Panc1 (cell line): ENCODE results near the gene PLEKHG4B. TPM values are rescaled to one million over a fixed set of nuclear protein-coding genes. Genes with fewer than 3 reads are reported as not detected.
A peak's percentile ranks its signal among the peaks of the same experiment; 100 is the strongest.
"Not testable (repeated sequence)": the region's sequence is repeated elsewhere in the genome, so short reads cannot be mapped to it uniquely, and the experiment has no call there.

ENCODE experiments used
- ATAC-seq: fragments of 200-7000 bp; cut with Tn5 transposase; 2 replicates; pipeline ENCODE4 v1.9.1; 2020; ENCODE audit warnings: mild to moderate bottlenecking, moderate library complexity
- BruUV-seq: library from RNA; stranded (reverse); fragments of 400-500 nt; replicated peaks from 2 replicates; lab custom pipeline; 2021; lab: Mats Ljungman, UMichigan
- CTCF ChIA-PET: fragments of 300-600 bp; sonication (Branson Sonifier 250); formaldehyde crosslinking; loops from one replicate; lab custom pipeline; 2022; ENCODE audit warnings: antibody characterized with exemption; lab: Charles Lee
- POLR2A ChIA-PET: fragments of 300-600 bp; sonication (Branson Sonifier 250); formaldehyde crosslinking; loops from one replicate; lab custom pipeline; 2022; ENCODE audit warnings: antibody characterized with exemption; lab: Charles Lee
- DNase-seq: peaks from one replicate; pipeline ENCODE4 v3.0.0-alpha.2; 2010; ENCODE audit warnings: low read depth, low spot score
- H3K27ac ChIP-seq: 2 replicates; pipeline ENCODE4 v1.5.1; 2011; ENCODE audit warnings: mild to moderate bottlenecking, low read length, inconsistent platforms
- H3K27me3 ChIP-seq: fragments of 200-500 bp; sonication (Bioruptor generic); 2 replicates; pipeline ENCODE4 v1.6.0; 2014; ENCODE audit warnings: low read length, inconsistent platforms; ENCODE audit not compliant: control insufficient read depth, insufficient read depth
- H3K36me3 ChIP-seq: fragments of 200-500 bp; sonication (Bioruptor generic); 2 replicates; pipeline ENCODE4 v1.5.1; 2014; ENCODE audit warnings: inconsistent platforms, mild to moderate bottlenecking, low read length, moderate library complexity; ENCODE audit not compliant: control insufficient read depth, insufficient read depth
- H3K4me1 ChIP-seq: 2 replicates; pipeline ENCODE4 v1.5.1; 2011; ENCODE audit warnings: inconsistent platforms, mild to moderate bottlenecking, low read length, moderate library complexity; ENCODE audit not compliant: control insufficient read depth, insufficient read depth
- H3K4me3 ChIP-seq, 2 experiments: 2 replicates each; pipeline ENCODE4 v1.5.1; 2011 to 2012; ENCODE audit warnings: low read depth in 2 of 2, low read length in 2 of 2, mild to moderate bottlenecking in 2 of 2, inconsistent platforms in 1 of 2, moderate library complexity in 1 of 2
- H3K9me3 ChIP-seq: fragments of 200-500 bp; sonication (Bioruptor generic); 2 replicates; pipeline ENCODE4 v1.5.1; 2014; ENCODE audit warnings: low read depth, mild to moderate bottlenecking, inconsistent platforms, low read length, moderate library complexity; ENCODE audit not compliant: control insufficient read depth, insufficient read depth
- CTCF ChIP-seq: fragments of 450-650 bp; IDR thresholded peaks from 2 replicates; pipeline ENCODE4 v1.5.1; 2017; ENCODE audit warnings: mild to moderate bottlenecking
- POLR2AphosphoS5 ChIP-seq: IDR thresholded peaks from 2 replicates; pipeline ENCODE4 v1.6.1; 2012; ENCODE audit warnings: mild to moderate bottlenecking, low read depth, low read length, moderate library complexity
- REST ChIP-seq, 2 experiments: IDR thresholded peaks; 2 replicates each; pipeline ENCODE4 v1.6.1; 2011 to 2012; ENCODE audit warnings: low read depth in 2 of 2, control low read depth in 1 of 2, low read length in 1 of 2, mild to moderate bottlenecking in 1 of 2, moderate library complexity in 1 of 2; ENCODE audit not compliant: insufficient read depth in 1 of 2
- SIN3A ChIP-seq: IDR thresholded peaks from 2 replicates; pipeline ENCODE4 v1.6.1; 2012; ENCODE audit warnings: low read depth, mild to moderate bottlenecking, low read length, moderate library complexity, borderline replicate concordance; ENCODE audit not compliant: insufficient read depth
- TCF7L2 ChIP-seq: IDR thresholded peaks from 2 replicates; pipeline ENCODE4 v1.6.1; 2011; ENCODE audit warnings: mild to moderate bottlenecking, low read depth, low read length, inconsistent platforms
- in situ Hi-C: cut with HindIII; loops from 2 replicates; pipeline ENCODE4 v1.10.0; 2016; ENCODE audit warnings: low sequenced_read_pairs, low pct_unique_long_range_greater_than_20kb
- intact Hi-C: fragments of 100-400 bp; cut with micrococcal nuclease; formaldehyde crosslinking; loops from one replicate; pipeline ENCODE4 v1.10.0; 2022; ENCODE audit not compliant: unreplicated experiment
- total RNA-seq: library from RNA; stranded (reverse); gene quantifications from one replicate; pipeline ENCODE4 v1.2.1, GENCODE V29; 2021; ENCODE audit not compliant: unreplicated experiment

Gene PLEKHG4B
- total RNA-seq, 1 experiment from 2014 or later: 8.9 TPM

GRCh38 chr5:219991-220390 is 128.0 kb downstream of the PLEKHG4B start:
- Histone ChIP-seq H3K4me3 (peak overlapping the region; percentile 77 to 87), H3K4me1 (peaks cover 16% of the 10 kb centered on the region), H3K27ac (peak overlapping the region; percentile 90), H3K9me3 (no peaks in the 10 kb centered on the region), H3K36me3 (no peaks in the 10 kb centered on the region; the same call in 1 of the 2 replicates), H3K27me3 (no peaks in the 10 kb centered on the region)
- TSS peak; percentile 63 for BruUV-seq
- intact Hi-C loops: no loop called here
- in situ Hi-C loops: no loop called here
- DNase-seq (no peak), ATAC-seq (no peak)
- no peak for TF ChIP-seq REST (IDR thresholded peaks at IDR 0.05; ENCODE audit: insufficient read depth in 1 of 2, low read depth in 2 of 2, low read length in 1 of 2)
- POLR2A ChIA-PET: no interaction called here
- CTCF ChIA-PET: no interaction called here

DNA sequence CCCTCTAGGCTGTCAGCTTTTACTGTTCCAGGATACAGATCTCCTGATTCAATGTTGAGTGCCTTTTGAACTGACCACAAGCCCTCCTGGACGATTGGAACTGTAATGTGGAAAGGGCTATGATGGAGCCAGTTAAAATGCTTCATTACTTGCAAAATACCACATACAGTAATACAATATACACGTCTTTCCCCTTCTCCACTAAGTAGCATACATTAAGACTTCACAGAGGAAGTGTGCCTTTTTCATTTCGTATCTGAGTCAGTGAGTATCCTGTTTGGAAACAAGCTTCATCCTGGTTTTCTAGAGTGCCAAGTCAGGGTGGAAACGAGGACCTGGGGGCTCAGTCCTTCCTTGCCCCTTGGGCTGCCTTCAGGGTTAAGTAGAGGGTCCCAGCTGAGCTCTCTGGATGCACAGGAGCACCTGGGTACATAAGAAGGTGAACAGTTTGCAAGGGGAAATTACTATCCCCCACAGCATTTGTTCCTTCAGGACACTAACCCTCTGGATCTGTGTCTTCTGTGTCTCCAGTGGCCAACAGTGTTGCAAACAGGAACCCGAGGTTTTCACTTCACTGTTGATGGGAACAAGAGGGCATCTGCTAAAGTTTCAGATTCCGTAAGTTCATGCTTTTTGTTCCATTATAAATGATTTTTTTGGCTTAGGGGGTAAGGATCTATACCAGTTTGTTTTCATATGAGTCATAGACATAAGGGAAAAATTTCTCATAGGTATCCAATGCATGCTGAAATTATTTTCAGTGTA is 131.2 kb downstream of the PLEKHG4B start:
- H3K36me3 ChIP-seq, POLR2A ChIA-PET, H3K4me3 ChIP-seq, intact Hi-C loops, H3K27me3 ChIP-seq, in situ Hi-C loops, DNase-seq, BruUV-seq, ATAC-seq, CTCF ChIA-PET, H3K9me3 ChIP-seq, H3K27ac ChIP-seq: not testable (repeated sequence)
- peaks cover 16% of the 10 kb centered on the region for H3K4me1 ChIP-seq

DNA sequence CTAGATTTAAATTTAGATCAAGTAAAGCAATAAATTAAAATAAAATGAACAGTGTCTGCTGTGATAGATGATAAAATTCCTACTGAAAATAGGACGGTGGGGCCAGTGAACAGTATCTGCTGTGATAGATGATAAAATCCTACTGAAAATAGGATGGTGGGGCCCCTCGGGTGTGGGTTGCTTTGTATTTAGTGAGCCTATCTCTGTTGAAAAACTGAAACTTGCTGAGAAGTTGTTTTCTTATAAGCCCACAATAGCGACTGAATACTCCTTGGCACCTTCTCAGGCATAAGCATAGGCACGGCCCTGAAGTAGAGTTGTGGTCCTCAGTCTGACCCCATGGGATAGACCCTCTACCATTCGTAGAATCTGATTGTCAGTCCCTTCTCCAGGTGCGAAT is 131.8 kb downstream of the PLEKHG4B start:
- intact Hi-C loops (no loop called here), in situ Hi-C loops (no loop called here)
- DNase-seq (no peak), ATAC-seq (no peak)
- H3K4me1 ChIP-seq: peaks cover 16% of the 10 kb centered on the region
- no peak overlapping the region for H3K4me3 ChIP-seq
- H3K36me3 ChIP-seq: peaks cover 12% of the 10 kb centered on the region
- H3K27me3 ChIP-seq: no peaks in the 10 kb centered on the region
- TF ChIP-seq SIN3A: no peak
- no peak for TF ChIP-seq POLR2AphosphoS5
- no peak for TF ChIP-seq REST (IDR thresholded peaks at IDR 0.05; ENCODE audit: insufficient read depth in 1 of 2, low read depth in 2 of 2, low read length in 1 of 2)
- TF ChIP-seq CTCF: no peak
- TF ChIP-seq TCF7L2: no peak
- no TSS peak for BruUV-seq
- ChIA-PET CTCF (no interaction called here), POLR2A (no interaction called here)
- no peak overlapping the region for H3K27ac ChIP-seq
- H3K9me3 ChIP-seq: no peaks in the 10 kb centered on the region
